Measurements from ENCODE around the gene PISD.
A peak's percentile ranks its signal among the peaks of the same experiment; 100 is the strongest.

The PISD gene

DNA sequence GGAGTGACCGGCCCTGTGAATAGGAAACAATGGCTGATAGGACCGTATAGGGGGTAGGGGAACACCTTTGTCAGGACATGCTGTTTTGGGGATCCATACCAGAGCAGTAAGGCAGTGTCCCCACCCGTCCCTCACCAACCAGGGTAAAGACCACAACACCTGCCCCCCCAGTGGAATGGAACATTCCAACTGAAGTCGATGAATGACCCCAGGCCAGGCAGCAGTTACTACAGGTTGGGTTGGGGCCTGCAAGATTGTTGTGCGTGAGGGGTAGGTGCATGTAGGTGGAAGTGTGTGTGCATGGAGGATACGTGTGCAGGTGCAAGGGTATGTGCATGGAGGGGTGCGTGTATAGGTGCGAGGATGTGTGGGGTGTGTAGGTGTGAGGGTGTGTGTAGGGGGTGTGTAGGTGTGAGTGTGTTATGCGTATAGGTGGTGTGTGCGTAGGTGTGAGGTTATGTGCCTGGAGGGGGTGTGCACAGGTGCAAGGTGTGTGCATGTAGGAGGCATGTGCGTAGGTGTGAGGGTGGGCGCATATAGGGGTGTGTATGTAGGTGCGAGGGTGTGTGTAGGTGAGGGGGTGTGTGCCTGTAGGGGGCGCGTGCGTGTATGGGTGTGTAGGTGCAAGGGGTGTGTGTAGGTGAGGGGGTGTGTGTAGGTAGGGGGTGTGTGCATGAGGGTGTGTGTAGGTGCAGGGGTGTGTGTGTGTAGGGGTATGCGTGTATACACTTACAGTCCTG, 32.9 kb downstream of the PISD start:
- no peaks in the 10 kb centered on the region; the same call in 1 of the 2 replicates for H3F3A ChIP-seq (ENCODE audit: low read depth)
- peak overlapping the region; percentile 87 for H3K4me3 ChIP-seq (ENCODE audit: low read length, poor library complexity, severe bottlenecking)
- H2AFZ ChIP-seq (ENCODE audit: low read length): no peak overlapping the region
- peaks cover 41% of the 10 kb centered on the region for H4K20me1 ChIP-seq (ENCODE audit: insufficient read depth, low read length, poor library complexity, severe bottlenecking)
- no peaks in the 10 kb centered on the region for H3K9me2 ChIP-seq (replicated peaks; ENCODE audit: low read depth, low read length)
- no peaks in the 10 kb centered on the region for H3K9me3 ChIP-seq (ENCODE audit: insufficient read depth, low read depth, low read length)
- peaks cover 38% of the 10 kb centered on the region for H3K4me1 ChIP-seq (ENCODE audit: insufficient read depth, low read length, poor library complexity, severe bottlenecking)
- peak overlapping the region; percentile 88 for H3K9ac ChIP-seq (ENCODE audit: low read depth, low read length, poor library complexity, severe bottlenecking)
- TF ChIP-seq EZH2phosphoT487 (IDR thresholded peaks at IDR 0.05; ENCODE audit: borderline replicate concordance): no peak
- peak; percentile 41 for TF ChIP-seq CTCF (conservative IDR thresholded peaks at IDR 0.05; ENCODE audit: low read length)
- H3K27me3 ChIP-seq (ENCODE audit: insufficient read depth, low read length, poor library complexity, severe bottlenecking): no peaks in the 10 kb centered on the region
- H3K4me2 ChIP-seq (ENCODE audit: low read depth, low read length, poor library complexity, severe bottlenecking): peak overlapping the region; percentile 93
- H3K79me2 ChIP-seq (ENCODE audit: insufficient read depth, low read length): peaks cover 90% of the 10 kb centered on the region
- peaks cover 9% of the 10 kb centered on the region for H3K36me3 ChIP-seq (ENCODE audit: insufficient read depth, low read length)

DNA sequence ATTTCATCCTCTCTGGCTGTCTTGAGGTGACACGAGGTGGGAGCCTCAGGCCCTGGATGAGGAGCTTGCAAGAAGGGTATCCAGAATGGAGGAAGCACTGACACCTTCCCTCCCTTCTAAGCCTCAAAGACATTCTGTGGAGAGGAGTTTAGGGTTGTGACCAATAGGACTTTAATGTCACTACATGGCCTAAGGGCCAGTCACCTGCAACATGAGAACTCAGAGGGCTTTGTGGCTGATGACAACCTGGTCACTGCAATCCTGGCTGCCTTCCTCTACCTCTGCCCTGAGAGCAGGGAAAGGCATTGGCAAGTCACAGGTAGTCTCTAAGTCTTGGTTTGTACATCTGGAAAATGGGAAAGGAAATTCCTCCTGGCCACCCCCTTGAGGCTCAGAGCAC, 33.7 kb downstream of the PISD start:
- TF ChIP-seq EZH2phosphoT487 (IDR thresholded peaks at IDR 0.05; ENCODE audit: borderline replicate concordance): no peak
- TF ChIP-seq CTCF (conservative IDR thresholded peaks at IDR 0.05; ENCODE audit: low read length): no peak
- H3K79me2 ChIP-seq (ENCODE audit: insufficient read depth, low read length): peaks cover 94% of the 10 kb centered on the region
- no peaks in the 10 kb centered on the region; the same call in 1 of the 2 replicates for H3F3A ChIP-seq (ENCODE audit: low read depth)
- peaks cover 38% of the 10 kb centered on the region for H3K4me1 ChIP-seq (ENCODE audit: insufficient read depth, low read length, poor library complexity, severe bottlenecking)
- no peaks in the 10 kb centered on the region for H3K9me2 ChIP-seq (replicated peaks; ENCODE audit: low read depth, low read length)
- H3K4me3 ChIP-seq (ENCODE audit: low read length, poor library complexity, severe bottlenecking): no peak overlapping the region
- peaks cover 47% of the 10 kb centered on the region for H4K20me1 ChIP-seq (ENCODE audit: insufficient read depth, low read length, poor library complexity, severe bottlenecking)
- peaks cover 10% of the 10 kb centered on the region for H3K36me3 ChIP-seq (ENCODE audit: insufficient read depth, low read length)
- peak overlapping the region; percentile 93 for H3K4me2 ChIP-seq (ENCODE audit: low read depth, low read length, poor library complexity, severe bottlenecking)
- no peaks in the 10 kb centered on the region for H3K9me3 ChIP-seq (ENCODE audit: insufficient read depth, low read depth, low read length)
- no peak overlapping the region for H2AFZ ChIP-seq (ENCODE audit: low read length)
- H3K27me3 ChIP-seq (ENCODE audit: insufficient read depth, low read length, poor library complexity, severe bottlenecking): no peaks in the 10 kb centered on the region
- no peak overlapping the region for H3K9ac ChIP-seq (ENCODE audit: low read depth, low read length, poor library complexity, severe bottlenecking)

DNA sequence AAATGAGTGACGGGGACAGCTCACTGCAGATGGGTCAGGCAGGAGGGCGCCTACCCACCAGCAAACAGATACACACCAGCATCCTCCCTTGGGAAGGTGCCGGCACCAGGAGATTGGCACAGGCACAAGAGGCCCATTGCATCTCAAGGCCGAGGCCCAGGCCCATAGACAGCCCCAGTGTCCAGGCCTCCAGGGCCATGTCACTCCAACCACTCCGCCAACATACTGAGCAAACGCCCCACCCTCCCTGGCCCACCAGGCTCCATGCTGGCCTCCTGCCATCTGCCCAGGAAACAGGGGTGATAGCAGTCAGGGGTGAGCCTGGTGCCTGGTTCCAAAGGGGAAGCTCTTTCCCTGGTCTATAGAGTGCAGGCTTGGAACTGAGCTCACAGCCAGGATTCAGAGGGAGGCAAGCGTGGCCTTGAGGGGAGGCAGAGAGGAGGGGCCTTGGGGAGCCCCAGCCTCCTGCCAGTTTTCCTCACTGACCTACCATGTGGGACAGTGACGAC, 34.7 kb downstream of the PISD start:
- no peak overlapping the region for H3K9ac ChIP-seq (ENCODE audit: low read depth, low read length, poor library complexity, severe bottlenecking)
- no peak overlapping the region for H3K4me2 ChIP-seq (ENCODE audit: low read depth, low read length, poor library complexity, severe bottlenecking)
- H4K20me1 ChIP-seq (ENCODE audit: insufficient read depth, low read length, poor library complexity, severe bottlenecking): peaks cover 55% of the 10 kb centered on the region
- no peak overlapping the region for H2AFZ ChIP-seq (ENCODE audit: low read length)
- no peaks in the 10 kb centered on the region for H3K27me3 ChIP-seq (ENCODE audit: insufficient read depth, low read length, poor library complexity, severe bottlenecking)
- H3K4me3 ChIP-seq (ENCODE audit: low read length, poor library complexity, severe bottlenecking): no peak overlapping the region
- peaks cover 38% of the 10 kb centered on the region for H3K4me1 ChIP-seq (ENCODE audit: insufficient read depth, low read length, poor library complexity, severe bottlenecking)
- H3K9me2 ChIP-seq (replicated peaks; ENCODE audit: low read depth, low read length): no peaks in the 10 kb centered on the region
- no peak for TF ChIP-seq EZH2phosphoT487 (IDR thresholded peaks at IDR 0.05; ENCODE audit: borderline replicate concordance)
- no peak for TF ChIP-seq CTCF (conservative IDR thresholded peaks at IDR 0.05; ENCODE audit: low read length)
- H3K79me2 ChIP-seq (ENCODE audit: insufficient read depth, low read length): peaks cover 93% of the 10 kb centered on the region
- no peaks in the 10 kb centered on the region for H3K9me3 ChIP-seq (ENCODE audit: insufficient read depth, low read depth, low read length)
- H3K36me3 ChIP-seq (ENCODE audit: insufficient read depth, low read length): peaks cover 21% of the 10 kb centered on the region
- H3F3A ChIP-seq (ENCODE audit: low read depth): no peaks in the 10 kb centered on the region; the same call in 1 of the 2 replicates
